SJSA1 (cell line): ENCODE results near the gene RTP3. TPM values are rescaled to one million over a fixed set of nuclear protein-coding genes. Genes with fewer than 3 reads are reported as not detected.
"Not testable (repeated sequence)": the region's sequence is repeated elsewhere in the genome, so short reads cannot be mapped to it uniquely, and the experiment has no call there.

ENCODE experiments used
- DNase-seq, 2 experiments: peaks; one replicate each; pipeline ENCODE4 v3.0.0-alpha.2; 2015 to 2020; ENCODE audit warnings: low spot score in 2 of 2, low read depth in 1 of 2
- H3K27ac ChIP-seq: fragments of 250-450 bp; sonication (Bioruptor Pico); 2 replicates; pipeline ENCODE4 v1.5.1; 2020; ENCODE audit warnings: mild to moderate bottlenecking, moderate library complexity
- H3K27me3 ChIP-seq: fragments of 250-450 bp; sonication (Bioruptor Pico); replicated peaks from 2 replicates; pipeline ENCODE4 v1.5.1; 2020; ENCODE audit warnings: mild to moderate bottlenecking, moderate library complexity
- H3K36me3 ChIP-seq: fragments of 250-450 bp; sonication (Bioruptor Pico); 2 replicates; pipeline ENCODE4 v1.5.1; 2020; ENCODE audit warnings: mild to moderate bottlenecking
- H3K4me1 ChIP-seq: fragments of 250-450 bp; sonication (Bioruptor Pico); replicated peaks from 2 replicates; pipeline ENCODE4 v1.6.1; 2021; ENCODE audit warnings: mild to moderate bottlenecking
- H3K4me3 ChIP-seq: fragments of 250-450 bp; sonication (Bioruptor Pico); 2 replicates; pipeline ENCODE4 v1.5.1; 2020; ENCODE audit warnings: mild to moderate bottlenecking
- H3K9me3 ChIP-seq: fragments of 250-450 bp; sonication (Bioruptor Pico); replicated peaks from 2 replicates; pipeline ENCODE4 v1.5.1; 2020; ENCODE audit warnings: mild to moderate bottlenecking
- total RNA-seq: library from RNA; depleted of rRNA; stranded (reverse); fragments of >200 nt; shearing (Covaris generic); gene quantifications from 2 replicates; pipeline ENCODE4 v1.2.3, GENCODE V29; 2014

The RTP3 gene
- total RNA-seq, 1 experiment from 2014 or later: not detected

- no peak overlapping the region for H3K4me3 ChIP-seq
- DNase-seq: no peak
- H3K36me3 ChIP-seq: no peaks in the 10 kb centered on the region
- H3K9me3 ChIP-seq: no peaks in the 10 kb centered on the region
- H3K27ac ChIP-seq: no peak overlapping the region
- no peaks in the 10 kb centered on the region for H3K27me3 ChIP-seq
- H3K4me1 ChIP-seq: 0 out of 2 replicates have a peak, but pooled peaks cover 4% of the 10 kb centered on the region
Measured at GRCh38 chr3:46508850-46509591, 11.2 kb downstream of the RTP3 start.

GRCh38 chr3:46509661-46510187 lies 11.9 kb downstream of the RTP3 start:
- Histone ChIP-seq H3K27me3 (no peaks in the 10 kb centered on the region), H3K36me3 (no peaks in the 10 kb centered on the region), H3K4me3 (no peak overlapping the region), H3K4me1 (0 out of 2 replicates have a peak, but pooled peaks cover 2% of the 10 kb centered on the region), H3K9me3 (no peaks in the 10 kb centered on the region), H3K27ac (no peak overlapping the region)
- no peak for DNase-seq

GRCh38 chr3:46512191-46512749 lies 14.5 kb downstream of the RTP3 start:
- no peak overlapping the region for H3K27ac ChIP-seq
- no peaks in the 10 kb centered on the region for H3K36me3 ChIP-seq
- no peak overlapping the region for H3K4me3 ChIP-seq
- no peak for DNase-seq
- no peaks in the 10 kb centered on the region for H3K27me3 ChIP-seq
- H3K4me1 ChIP-seq: peaks cover 15% of the 10 kb centered on the region
- no peaks in the 10 kb centered on the region for H3K9me3 ChIP-seq

- peaks cover 22% of the 10 kb centered on the region for H3K4me1 ChIP-seq
Measured at GRCh38 chr3:46516521-46516920, 18.7 kb downstream of the RTP3 start.

GRCh38 chr3:46517016-46517783 lies 19.4 kb downstream of the RTP3 start:
- no peaks in the 10 kb centered on the region for H3K27me3 ChIP-seq
- no peak overlapping the region for H3K4me3 ChIP-seq
- H3K27ac ChIP-seq: peak overlapping the region; percentile 84
- peaks cover 22% of the 10 kb centered on the region for H3K4me1 ChIP-seq
- H3K9me3 ChIP-seq: no peaks in the 10 kb centered on the region
- peak; percentile 79 to 86 for DNase-seq
- no peaks in the 10 kb centered on the region for H3K36me3 ChIP-seq

More at GRCh38 chr3:46516521-46516920, 18.7 kb downstream of the RTP3 start:
- no peak for DNase-seq
- Histone ChIP-seq H3K27ac (peak overlapping the region; percentile 84), H3K27me3 (no peaks in the 10 kb centered on the region), H3K36me3 (no peaks in the 10 kb centered on the region), H3K4me3 (no peak overlapping the region), H3K9me3 (no peaks in the 10 kb centered on the region)

GRCh38 chr3:46517784-46518181 lies 20.0 kb downstream of the RTP3 start:
- peaks cover 22% of the 10 kb centered on the region for H3K4me1 ChIP-seq
- H3K27ac ChIP-seq: peak overlapping the region; percentile 84
- DNase-seq: no peak
- H3K9me3 ChIP-seq: no peaks in the 10 kb centered on the region
- H3K36me3 ChIP-seq: no peaks in the 10 kb centered on the region
- no peaks in the 10 kb centered on the region for H3K27me3 ChIP-seq
- no peak overlapping the region for H3K4me3 ChIP-seq

- Histone ChIP-seq H3K9me3 (no peaks in the 10 kb centered on the region), H3K27ac (no peak overlapping the region), H3K4me3 (no peak overlapping the region), H3K4me1 (peaks cover 22% of the 10 kb centered on the region), H3K27me3 (no peaks in the 10 kb centered on the region), H3K36me3 (no peaks in the 10 kb centered on the region)
- DNase-seq: no peak
Measured at GRCh38 chr3:46519952-46520351, 22.2 kb downstream of the RTP3 start.

GRCh38 chr3:46520531-46520930 lies 22.8 kb downstream of the RTP3 start:
- H3K4me3 ChIP-seq: no peak overlapping the region
- no peak overlapping the region for H3K27ac ChIP-seq
- no peaks in the 10 kb centered on the region for H3K9me3 ChIP-seq
- H3K4me1 ChIP-seq: peaks cover 22% of the 10 kb centered on the region
- no peaks in the 10 kb centered on the region for H3K36me3 ChIP-seq
- no peak for DNase-seq
- H3K27me3 ChIP-seq: no peaks in the 10 kb centered on the region

GRCh38 chr3:46521096-46521495 lies 23.3 kb downstream of the RTP3 start:
- Histone ChIP-seq H3K27ac (no peak overlapping the region), H3K4me1 (peaks cover 17% of the 10 kb centered on the region), H3K4me3 (no peak overlapping the region), H3K27me3 (no peaks in the 10 kb centered on the region), H3K9me3 (no peaks in the 10 kb centered on the region), H3K36me3 (no peaks in the 10 kb centered on the region)
- DNase-seq: no peak

- not testable (repeated sequence) for DNase-seq, H3K27me3 ChIP-seq, H3K4me3 ChIP-seq, H3K36me3 ChIP-seq, H3K27ac ChIP-seq, H3K4me1 ChIP-seq, H3K9me3 ChIP-seq
Measured at GRCh38 chr3:46522201-46522600, 24.4 kb downstream of the RTP3 start.

- Histone ChIP-seq H3K4me3 (no peak overlapping the region), H3K36me3 (no peaks in the 10 kb centered on the region), H3K9me3 (no peaks in the 10 kb centered on the region), H3K27ac (no peak overlapping the region), H3K4me1 (no peaks in the 10 kb centered on the region), H3K27me3 (no peaks in the 10 kb centered on the region)
- DNase-seq: no peak
Measured at GRCh38 chr3:46523556-46523955, 25.8 kb downstream of the RTP3 start.

GRCh38 chr3:46524008-46524407 lies 26.2 kb downstream of the RTP3 start:
- Histone ChIP-seq H3K36me3 (no peaks in the 10 kb centered on the region), H3K9me3 (no peaks in the 10 kb centered on the region), H3K27ac (no peak overlapping the region), H3K4me3 (no peak overlapping the region), H3K27me3 (no peaks in the 10 kb centered on the region), H3K4me1 (no peaks in the 10 kb centered on the region)
- DNase-seq: no peak

- no peak for DNase-seq
- no peaks in the 10 kb centered on the region for H3K36me3 ChIP-seq
- H3K27me3 ChIP-seq: no peaks in the 10 kb centered on the region
- H3K4me1 ChIP-seq: no peaks in the 10 kb centered on the region
- H3K4me3 ChIP-seq: no peak overlapping the region
- H3K9me3 ChIP-seq: no peaks in the 10 kb centered on the region
- H3K27ac ChIP-seq: no peak overlapping the region
Measured at GRCh38 chr3:46524832-46525231, 27.1 kb downstream of the RTP3 start.

- Histone ChIP-seq H3K36me3 (no peaks in the 10 kb centered on the region), H3K27me3 (no peaks in the 10 kb centered on the region), H3K4me1 (no peaks in the 10 kb centered on the region), H3K9me3 (no peaks in the 10 kb centered on the region), H3K4me3 (no peak overlapping the region), H3K27ac (no peak overlapping the region)
- no peak for DNase-seq
Measured at GRCh38 chr3:46527239-46527638, 29.5 kb downstream of the RTP3 start.
